Lower leg skin (tissue), 4 donors: ENCODE data around the gene LAMC3. TPM values are rescaled to one million over a fixed set of nuclear protein-coding genes. Genes with fewer than 3 reads are reported as not detected.

ENCODE experiments used
- DNase-seq, 2 donors: peaks; one replicate each; pipeline ENCODE4 v3.0.0-alpha.2; 2019; ENCODE audit warnings: low spot score in 2 of 2
- H3K4me3 ChIP-seq: fragments of 200-600 bp; sonication (generic); 2 replicates; pipeline ENCODE4 v1.5.1; 2017; ENCODE audit warnings: mild to moderate bottlenecking, low read depth; ENCODE audit not compliant: poor library complexity, severe bottlenecking
- CTCF ChIP-seq, 3 donors: fragments of 450-650 bp; IDR thresholded peaks; one replicate each; pipeline ENCODE4 v1.5.1; 2016; ENCODE audit warnings: antibody characterized with exemption in 3 of 3, mild to moderate bottlenecking in 3 of 3, moderate library complexity in 2 of 3
- POLR2A ChIP-seq, 2 donors: fragments of 450-650 bp; IDR thresholded peaks; one replicate each; pipeline ENCODE4 v1.6.1; 2016 to 2017; ENCODE audit warnings: antibody characterized with exemption in 2 of 2, mild to moderate bottlenecking in 1 of 2, moderate library complexity in 1 of 2
- WGBS, 2 donors: methylation state at CpG; one replicate each; pipeline ENCODE4 v1.1.5; 2018; 5-methylcytosine and 5-hydroxymethylcytosine counted together
- intact Hi-C: fragments of 100-400 bp; cut with DNase I; formaldehyde crosslinking; loops from one replicate; pipeline ENCODE4 v1.15.0; 2023; ENCODE audit warnings: low total_unique reads
- total RNA-seq, 4 donors: library from RNA; depleted of rRNA; stranded (reverse); fragments of >200 nt; gene quantifications; one replicate each; pipeline ENCODE4 v1.1.0, GENCODE V29; 2016

LAMC3 gene
- total RNA-seq, 4 donors from 2014 or later, result 9.1 to 23.0 (median 11.2) TPM

GRCh38 chr9:130985606-130986162 is 23.3 kb upstream of the LAMC3 start:
- WGBS, 2 donors, result 62 to 83% methylated on average over 5 of the region's 5 CpGs
- no peak for DNase-seq
- intact Hi-C loops, result no loop called here
- TF ChIP-seq CTCF (IDR thresholded peaks at IDR 0.05), result no peak
- TF ChIP-seq POLR2A (IDR thresholded peaks at IDR 0.05), result no peak
- no peak overlapping the region for H3K4me3 ChIP-seq

GRCh38 chr9:130986356-130986965 is 22.5 kb upstream of the LAMC3 start:
- no peak for DNase-seq
- intact Hi-C loops, result no loop called here
- H3K4me3 ChIP-seq, result no peak overlapping the region
- TF ChIP-seq POLR2A (IDR thresholded peaks at IDR 0.05), result no peak
- no peak for TF ChIP-seq CTCF (IDR thresholded peaks at IDR 0.05)
- WGBS, 2 donors, result 50 to 51% methylated on average over 20 to 24 of the region's 24 CpGs

- no peak for DNase-seq
- no peak overlapping the region for H3K4me3 ChIP-seq
- intact Hi-C loops, result no loop called here
- WGBS, 2 donors, result 74 to 81% methylated on average over 7 of the region's 7 CpGs
- TF ChIP-seq POLR2A (IDR thresholded peaks at IDR 0.05), result no peak
- TF ChIP-seq CTCF (IDR thresholded peaks at IDR 0.05), result no peak
These were observed 21.9 kb upstream of the LAMC3 start for GRCh38 chr9:130987054-130987453.

- no peak overlapping the region for H3K4me3 ChIP-seq
- TF ChIP-seq POLR2A (IDR thresholded peaks at IDR 0.05) (no peak), CTCF (IDR thresholded peaks at IDR 0.05) (no peak)
- DNase-seq, result no peak
- intact Hi-C loops, result no loop called here
- WGBS, 2 donors, result 60 to 64% methylated on average over 10 of the region's 10 CpGs
These were observed 21.1 kb upstream of the LAMC3 start for GRCh38 chr9:130987738-130988399.

- intact Hi-C loops, result no loop called here
- no peak overlapping the region for H3K4me3 ChIP-seq
- no peak for TF ChIP-seq CTCF (IDR thresholded peaks at IDR 0.05)
- TF ChIP-seq POLR2A (IDR thresholded peaks at IDR 0.05), result no peak
- WGBS, 2 donors, result 44 to 100% methylated on average over 2 of the region's 2 CpGs
- no peak for DNase-seq
These were observed 20.6 kb upstream of the LAMC3 start for GRCh38 chr9:130988400-130988747.
